Testis (tissue), 2 donors: ENCODE results near the gene RFX7.

ENCODE experiments used
- CTCF ChIP-seq, 3 experiments: fragments of 450-650 bp in 2 of 3; fragments of 200-600 bp in 1 of 3; sonication (generic) in 1 of 3; IDR thresholded peaks; one replicate each; pipeline ENCODE4 v1.5.1; 2016 to 2019; ENCODE audit warnings: antibody characterized with exemption in 3 of 3, mild to moderate bottlenecking in 2 of 3, moderate library complexity in 1 of 3
- POLR2A ChIP-seq: fragments of 450-650 bp; IDR thresholded peaks from one replicate; pipeline ENCODE4 v1.6.1; 2017; ENCODE audit warnings: antibody characterized with exemption, mild to moderate bottlenecking, moderate library complexity

- TF ChIP-seq CTCF (IDR thresholded peaks at IDR 0.05) (no peak), POLR2A (no peak)
Measured at GRCh38 chr15:56215769-56216168, 27.9 kb downstream of the RFX7 start.
